SK-N-MC (cell line): ENCODE results near the gene IHH.
A peak's percentile ranks its signal among the peaks of the same experiment; 100 is the strongest.

Experiments used
- DNase-seq: peaks from one replicate; pipeline ENCODE4 v3.0.0-alpha.2; 2011; ENCODE audit warnings: low read depth, low spot score
- H3K27ac ChIP-seq: fragments of 200-600 bp; sonication (generic); 2 replicates; pipeline ENCODE4 v1.5.1; 2016; ENCODE audit warnings: mixed run types
- H3K36me3 ChIP-seq: fragments of 200-600 bp; sonication (generic); 2 replicates; pipeline ENCODE4 v1.6.1; 2017; ENCODE audit warnings: antibody characterized with exemption, low read length, mixed read lengths; ENCODE audit not compliant: insufficient read depth
- H3K4me3 ChIP-seq: fragments of 200-600 bp; sonication (generic); 2 replicates; pipeline ENCODE4 v1.5.1; 2016
- H3K9ac ChIP-seq: fragments of 200-600 bp; sonication (generic); 2 replicates; pipeline ENCODE4 v1.8.0; 2017; ENCODE audit warnings: mixed run types, mixed read lengths; ENCODE audit not compliant: insufficient read length
- H3K9me3 ChIP-seq: fragments of 200-600 bp; sonication (generic); 2 replicates; pipeline ENCODE4 v1.6.1; 2017; ENCODE audit warnings: low read depth, mild to moderate bottlenecking, antibody characterized with exemption, low read length, moderate library complexity, mixed read lengths
- EZH2 ChIP-seq: fragments of 200-600 bp; sonication (generic); IDR thresholded peaks from one replicate; pipeline ENCODE4 v1.6.1; 2017; ENCODE audit warnings: antibody characterized with exemption
- FOXP2 ChIP-seq: optimal IDR thresholded peaks from 2 replicates; pipeline ENCODE3; 2011; ENCODE audit warnings: mild to moderate bottlenecking, moderate library complexity; ENCODE audit not compliant: insufficient read depth; ENCODE audit errors: extremely low read length, control extremely low read depth
- POLR2AphosphoS5 ChIP-seq: IDR thresholded peaks from 2 replicates; pipeline ENCODE4 v1.6.1; 2012; ENCODE audit warnings: mild to moderate bottlenecking, low read depth, low read length, borderline replicate concordance

The IHH gene

GRCh38 chr2:219054956-219055903 is 5.5 kb downstream of the IHH start:
- no peaks in the 10 kb centered on the region for H3K9me3 ChIP-seq
- TF ChIP-seq FOXP2 = no peak
- no peak for TF ChIP-seq POLR2AphosphoS5
- TF ChIP-seq EZH2 = no peak
- DNase-seq = no peak
- no peak overlapping the region for H3K9ac ChIP-seq
- H3K36me3 ChIP-seq = no peaks in the 10 kb centered on the region
- no peak overlapping the region for H3K27ac ChIP-seq
- no peak overlapping the region for H3K4me3 ChIP-seq

DNA sequence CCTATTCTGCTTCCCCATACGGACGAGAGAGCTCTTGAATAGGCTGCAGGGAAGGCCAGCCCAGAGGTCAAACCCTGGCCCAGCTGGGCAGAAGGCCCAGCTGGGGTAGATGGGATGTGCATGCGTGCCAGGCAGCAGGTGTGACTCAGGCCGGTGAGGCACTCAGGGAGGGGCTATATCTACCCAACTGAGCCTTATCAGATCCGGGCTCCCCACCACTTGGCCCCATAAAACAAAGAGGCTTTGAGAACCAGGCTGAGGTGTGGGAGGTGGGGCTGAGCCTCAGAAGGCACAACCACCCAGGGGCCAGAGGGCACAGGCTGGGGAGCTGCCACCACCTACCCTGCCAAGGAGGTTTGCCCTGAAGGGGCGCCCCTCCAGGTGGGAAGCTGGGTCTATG is 11.4 kb downstream of the IHH start:
- no peak overlapping the region for H3K9ac ChIP-seq

GRCh38 chr2:219045937-219046550 is 14.7 kb downstream of the IHH start:
- Histone ChIP-seq H3K27ac (no peak overlapping the region), H3K4me3 (no peak overlapping the region), H3K9me3 (no peaks in the 10 kb centered on the region), H3K9ac (no peak overlapping the region), H3K36me3 (no peaks in the 10 kb centered on the region)
- TF ChIP-seq EZH2 (no peak), FOXP2 (no peak), POLR2AphosphoS5 (no peak)
- DNase-seq = no peak

More for the DNA sequence above, 11.4 kb downstream of the IHH start:
- no peak overlapping the region for H3K27ac ChIP-seq
- no peak overlapping the region for H3K4me3 ChIP-seq
- no peaks in the 10 kb centered on the region for H3K9me3 ChIP-seq
- no peak for DNase-seq
- H3K36me3 ChIP-seq = no peaks in the 10 kb centered on the region
- TF ChIP-seq EZH2 = no peak
- TF ChIP-seq POLR2AphosphoS5 = no peak
- TF ChIP-seq FOXP2 = no peak

- no peak overlapping the region for H3K9ac ChIP-seq
- no peaks in the 10 kb centered on the region for H3K36me3 ChIP-seq
- TF ChIP-seq FOXP2 = no peak
- no peak for TF ChIP-seq POLR2AphosphoS5
- no peak for TF ChIP-seq EZH2
- H3K27ac ChIP-seq = no peak overlapping the region
- no peak overlapping the region for H3K4me3 ChIP-seq
- DNase-seq = no peak
- H3K9me3 ChIP-seq = no peaks in the 10 kb centered on the region
These were observed 18.0 kb downstream of the IHH start for GRCh38 chr2:219042750-219043149.

DNA sequence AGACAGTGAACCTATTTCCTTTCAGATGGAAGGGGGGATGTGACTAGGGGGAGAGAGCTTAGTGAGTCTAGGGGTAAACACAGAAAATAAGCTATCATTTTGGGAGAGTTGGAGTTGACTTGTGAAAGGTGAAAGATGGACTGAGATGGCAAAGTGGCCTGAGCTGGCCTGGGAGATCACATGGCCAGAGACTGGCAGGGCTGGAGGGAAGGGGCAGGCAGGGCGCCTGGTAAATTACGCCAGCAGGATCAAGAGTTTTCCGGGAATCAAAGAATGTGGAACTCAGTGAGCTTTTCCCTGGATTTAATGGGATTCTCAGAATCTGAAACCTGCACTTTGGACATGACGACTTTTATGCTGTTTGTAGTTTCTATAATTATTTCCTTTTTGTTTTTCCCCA is 18.6 kb downstream of the IHH start:
- H3K4me3 ChIP-seq = no peak overlapping the region
- no peaks in the 10 kb centered on the region for H3K36me3 ChIP-seq
- H3K9ac ChIP-seq = no peak overlapping the region
- TF ChIP-seq POLR2AphosphoS5 = no peak
- no peak for TF ChIP-seq FOXP2
- TF ChIP-seq EZH2 = no peak
- H3K27ac ChIP-seq = no peak overlapping the region
- no peaks in the 10 kb centered on the region for H3K9me3 ChIP-seq
- DNase-seq = no peak

DNA sequence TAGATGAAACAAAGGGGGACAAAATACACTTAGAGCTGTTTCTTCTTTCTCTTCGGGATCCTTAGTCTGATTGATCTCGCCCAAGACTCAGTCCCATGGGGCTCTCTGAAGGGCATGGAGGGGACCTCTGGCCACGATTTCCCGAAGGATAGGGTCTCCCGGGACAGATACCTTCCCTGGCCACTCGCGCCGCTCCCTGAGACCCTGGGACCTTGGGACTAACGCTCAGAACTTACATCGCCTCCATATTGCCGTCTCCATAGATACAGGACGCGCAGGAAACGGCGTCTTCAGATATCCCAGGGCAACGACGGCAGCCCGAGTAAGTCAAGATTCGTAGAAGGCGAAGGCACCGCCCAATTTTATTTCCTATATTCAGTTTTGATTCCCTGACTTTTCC is 19.5 kb downstream of the IHH start, which contains the start of gene CFAP65:
Gene CFAP65 (minus strand): TSS at position 265 of the 400 bp plus-strand sequence. CDS start 2,468 bp downstream, outside the sequence.
- no peak for DNase-seq
- Histone ChIP-seq H3K9me3 (no peaks in the 10 kb centered on the region), H3K4me3 (peak within 1 kb of the TSS; percentile 75), H3K36me3 (no peaks in the 10 kb centered on the region), H3K27ac (no peak within 1 kb of the TSS), H3K9ac (peak within 1 kb of the TSS; percentile 1)
- no peak for TF ChIP-seq POLR2AphosphoS5
- TF ChIP-seq FOXP2 = no peak
- TF ChIP-seq EZH2 = no peak

DNA sequence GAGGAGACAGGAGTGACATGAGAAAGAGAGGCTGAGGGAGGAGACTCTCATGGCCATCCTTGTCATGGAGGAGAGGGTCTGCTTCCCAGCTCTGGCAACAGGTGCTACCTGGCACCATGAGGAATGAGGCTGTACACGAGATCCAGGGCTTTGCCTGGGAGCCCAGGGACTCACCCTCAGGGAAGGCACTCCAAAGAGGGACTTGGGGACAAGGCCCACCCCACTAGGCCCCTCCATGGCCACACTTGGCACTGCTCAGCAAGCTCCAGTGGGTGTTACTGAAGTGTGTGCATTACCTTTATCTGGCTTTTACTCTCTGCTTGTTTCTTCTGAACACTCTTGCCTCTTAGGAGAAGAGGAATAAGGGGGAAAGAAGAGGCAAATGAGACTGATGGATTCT is 22.1 kb downstream of the IHH start:
- no peak for TF ChIP-seq FOXP2
- no peak for TF ChIP-seq EZH2
- TF ChIP-seq POLR2AphosphoS5 = no peak
- H3K9me3 ChIP-seq = no peaks in the 10 kb centered on the region
- H3K27ac ChIP-seq = no peak overlapping the region
- DNase-seq = no peak
- H3K4me3 ChIP-seq = no peak overlapping the region
- no peaks in the 10 kb centered on the region for H3K36me3 ChIP-seq
- no peak overlapping the region for H3K9ac ChIP-seq

DNA sequence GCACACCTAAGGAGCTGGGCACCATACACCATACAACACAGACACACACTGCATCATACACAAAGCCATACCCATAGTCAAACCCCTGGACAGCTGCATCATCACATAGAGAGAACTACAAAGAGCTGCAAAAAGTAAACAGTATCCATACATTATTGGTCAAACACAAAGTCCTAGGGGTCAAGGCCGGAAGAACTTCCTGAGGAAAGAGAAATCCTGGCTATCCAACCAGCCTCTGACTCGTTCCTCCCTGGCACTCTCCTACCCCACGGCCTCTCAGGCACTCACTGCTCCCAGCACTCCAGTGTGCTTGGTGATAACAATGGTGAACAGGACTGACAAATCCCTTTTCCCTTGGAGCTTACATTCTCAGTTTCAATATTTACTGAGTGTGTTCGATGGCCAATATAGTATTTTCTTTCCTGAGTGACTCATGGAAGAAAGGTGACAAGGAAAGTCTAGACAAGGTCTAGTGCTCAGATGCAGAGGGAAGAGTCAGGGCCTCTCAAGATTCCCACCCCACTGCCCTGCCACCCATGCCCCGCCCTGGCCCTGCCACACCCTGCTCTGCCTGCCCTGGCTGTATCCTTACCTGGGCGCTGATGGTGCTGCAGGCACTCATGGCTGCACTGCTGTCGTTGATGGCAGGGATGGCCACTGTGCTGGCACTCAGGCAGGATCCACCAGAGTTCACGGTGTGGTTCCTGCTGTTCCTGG is 22.8 kb downstream of the IHH start:
- no peak for DNase-seq
- Histone ChIP-seq H3K36me3 (no peaks in the 10 kb centered on the region), H3K9ac (no peak overlapping the region), H3K4me3 (no peak overlapping the region), H3K27ac (no peak overlapping the region), H3K9me3 (no peaks in the 10 kb centered on the region)
- no peak for TF ChIP-seq FOXP2
- no peak for TF ChIP-seq POLR2AphosphoS5
- no peak for TF ChIP-seq EZH2
